HCT116 (cell line): ENCODE measurements around the gene E4F1. TPM values are rescaled to one million over a fixed set of nuclear protein-coding genes. Genes with fewer than 3 reads are reported as not detected.

ENCODE experiments used
- ATAC-seq: fragments of 200-7000 bp; cut with Tn5 transposase; 2 replicates; pipeline ENCODE4 v1.9.1; 2020; ENCODE audit warnings: mild to moderate bottlenecking, moderate library complexity
- BruUV-seq: library from RNA; stranded (reverse); fragments of 400-500 nt; replicated peaks from 2 replicates; lab custom pipeline; 2021; lab: Mats Ljungman, UMichigan
- CTCF ChIA-PET: fragments of 300-600 bp; sonication (Branson Sonifier 250); formaldehyde crosslinking; loops from one replicate; lab custom pipeline; 2021; ENCODE audit warnings: antibody characterized with exemption; lab: Charles Lee
- POLR2A ChIA-PET: fragments of 300-600, 350-600 bp; sonication (Branson Sonifier 250); formaldehyde crosslinking; loops from one replicate; lab custom pipeline; 2021; ENCODE audit warnings: antibody characterized with exemption; lab: Charles Lee
- RAD21 ChIA-PET, 2 experiments: fragments of 300-600 bp; sonication (Branson Sonifier 250); formaldehyde crosslinking; loops; one replicate each; lab custom pipeline; 2023; ENCODE audit warnings: low total read pairs in 2 of 2; ENCODE audit not compliant: uncharacterized antibody in 2 of 2, unreplicated experiment in 2 of 2, low non-redundant PET in 1 of 2; lab: Charles Lee
- DNase-seq: peaks from one replicate; pipeline ENCODE4 v3.0.0-alpha.2; 2010; ENCODE audit warnings: low read depth, low spot score
- H2AFZ ChIP-seq: fragments of 200-600 bp; shearing (Covaris generic), sonication (generic); 2 replicates; pipeline ENCODE4 v1.6.1; 2017; ENCODE audit warnings: low read depth, mixed run types, mixed read lengths, antibody characterized with exemption, low read length; ENCODE audit not compliant: poor library complexity, severe bottlenecking
- H3K27ac ChIP-seq: 2 replicates; pipeline ENCODE4 v1.5.1; 2012; ENCODE audit warnings: low read depth, low read length
- H3K27me3 ChIP-seq: fragments of 200-600 bp; sonication (generic); 2 replicates; pipeline ENCODE4 v1.6.1; 2016; ENCODE audit warnings: mixed run types, low read length, mixed read lengths; ENCODE audit not compliant: insufficient read depth
- H3K36me3 ChIP-seq, 2 experiments: fragments of 200-500 bp in 1 of 2; fragments of 200-600 bp in 1 of 2; sonication (Bioruptor generic) in 1 of 2; sonication (generic) in 1 of 2; 2 replicates each; pipeline versions ENCODE4 v1.5.1 to v1.6.1; 2014 to 2016; ENCODE audit warnings: low read length in 2 of 2, inconsistent platforms in 1 of 2, mixed read lengths in 1 of 2, mixed run types in 1 of 2; ENCODE audit not compliant: insufficient read depth in 2 of 2, control insufficient read depth in 1 of 2
- H3K4me1 ChIP-seq, 2 experiments: fragments of 200-600 bp in 1 of 2; sonication (generic) in 1 of 2; 2 replicates each; pipeline versions ENCODE4 v1.5.1 to v1.6.1; 2012 to 2017; ENCODE audit warnings: low read length in 2 of 2, inconsistent platforms in 1 of 2, mild to moderate bottlenecking in 1 of 2, mixed read lengths in 1 of 2, mixed run types in 1 of 2, moderate library complexity in 1 of 2; ENCODE audit not compliant: insufficient read depth in 2 of 2, control insufficient read depth in 1 of 2
- H3K4me2 ChIP-seq: fragments of 200-600 bp; sonication (generic); 2 replicates; pipeline ENCODE4 v1.6.1; 2017; ENCODE audit warnings: mixed run types, low read length, mixed read lengths
- H3K4me3 ChIP-seq, 2 experiments: fragments of 200-600 bp in 1 of 2; sonication (generic) in 1 of 2; replicated peaks in 1 of 2; 2 replicates each; pipeline ENCODE4 v1.5.1; 2011 to 2016; ENCODE audit warnings: low read length in 2 of 2, control low read depth in 1 of 2, low read depth in 1 of 2, mild to moderate bottlenecking in 1 of 2, mixed read lengths in 1 of 2, mixed run types in 1 of 2
- H3K79me2 ChIP-seq: fragments of 200-600 bp; sonication (generic); 2 replicates; pipeline ENCODE4 v1.6.1; 2017; ENCODE audit warnings: mild to moderate bottlenecking, mixed run types, low read length, moderate library complexity, mixed read lengths; ENCODE audit not compliant: insufficient read depth
- H3K9ac ChIP-seq: fragments of 200-600 bp; sonication (generic); 2 replicates; pipeline ENCODE4 v1.6.1; 2016; ENCODE audit warnings: low read length, mixed read lengths
- H3K9me2 ChIP-seq: fragments of 200-600 bp; sonication (generic), shearing (Covaris generic); 2 replicates; pipeline ENCODE4 v1.6.1; 2017; ENCODE audit warnings: mixed run types, mild to moderate bottlenecking, moderate library complexity; ENCODE audit not compliant: insufficient read depth
- H3K9me3 ChIP-seq, 2 experiments: fragments of 200-500 bp in 1 of 2; fragments of 200-600 bp in 1 of 2; sonication (Bioruptor generic) in 1 of 2; sonication (generic) in 1 of 2; 2 replicates each; pipeline ENCODE4 v1.6.1; 2014 to 2017; ENCODE audit warnings: low read length in 2 of 2, mixed read lengths in 2 of 2, inconsistent platforms in 1 of 2, low read depth in 1 of 2, mild to moderate bottlenecking in 1 of 2, mixed run types in 1 of 2, moderate library complexity in 1 of 2; ENCODE audit not compliant: control insufficient read depth in 1 of 2, insufficient read depth in 1 of 2
- H4K20me1 ChIP-seq: fragments of 200-600 bp; sonication (generic), shearing (Covaris generic); 2 replicates; pipeline ENCODE4 v1.6.1; 2017; ENCODE audit warnings: mixed run types, mild to moderate bottlenecking, moderate library complexity; ENCODE audit not compliant: insufficient read depth
- CBX3 ChIP-seq: IDR thresholded peaks from 2 replicates; pipeline ENCODE4 v1.6.1; 2012; ENCODE audit warnings: low read depth
- CTCF ChIP-seq, 3 experiments: fragments of 200-600 bp in 1 of 3; sonication (generic) in 1 of 3; IDR thresholded peaks in 2 of 3; conservative IDR thresholded peaks in 1 of 3; 2 replicates each; pipeline ENCODE4 v1.5.1; 2012 to 2017; ENCODE audit warnings: low read depth in 2 of 3, low read length in 2 of 3, antibody characterized with exemption in 1 of 3, borderline replicate concordance in 1 of 3, control low read depth in 1 of 3, mild to moderate bottlenecking in 1 of 3, mixed read lengths in 1 of 3, mixed run types in 1 of 3, moderate library complexity in 1 of 3; ENCODE audit not compliant: insufficient read depth in 1 of 3
- EGR1 ChIP-seq: IDR thresholded peaks from 2 replicates; pipeline ENCODE4 v1.6.1; 2012; ENCODE audit warnings: low read depth
- ELF1 ChIP-seq: IDR thresholded peaks from 2 replicates; pipeline ENCODE4 v1.6.1; 2012; ENCODE audit warnings: low read depth, borderline replicate concordance
- EZH2 ChIP-seq: fragments of 200-600 bp; sonication (generic); IDR thresholded peaks from 2 replicates; pipeline ENCODE4 v1.6.1; 2017; ENCODE audit warnings: antibody characterized with exemption, mixed run types
- EZH2phosphoT487 ChIP-seq: fragments of 200-600 bp; IDR thresholded peaks from 2 replicates; pipeline ENCODE4 v1.6.1; 2018; ENCODE audit warnings: antibody characterized with exemption, borderline replicate concordance
- FOSL1 ChIP-seq: IDR thresholded peaks from 2 replicates; pipeline ENCODE4 v1.6.1; 2012; ENCODE audit warnings: low read depth
- JUND ChIP-seq: IDR thresholded peaks from 2 replicates; pipeline ENCODE4 v1.6.1; 2012
- MAX ChIP-seq: IDR thresholded peaks from 2 replicates; pipeline ENCODE4 v1.6.1; 2012
- POLR2AphosphoS5 ChIP-seq: IDR thresholded peaks from 2 replicates; pipeline ENCODE4 v1.6.1; 2011; ENCODE audit warnings: mild to moderate bottlenecking, low read depth, low read length, moderate library complexity
- RAD21 ChIP-seq: IDR thresholded peaks from 2 replicates; pipeline ENCODE4 v1.6.1; 2012; ENCODE audit warnings: low read depth, mild to moderate bottlenecking
- REST ChIP-seq: IDR thresholded peaks from 2 replicates; pipeline ENCODE4 v1.6.1; 2012; ENCODE audit warnings: low read depth
- SIN3A ChIP-seq: IDR thresholded peaks from 2 replicates; pipeline ENCODE4 v1.6.1; 2012; ENCODE audit warnings: low read depth
- SP1 ChIP-seq: IDR thresholded peaks from 2 replicates; pipeline ENCODE4 v1.6.1; 2012; ENCODE audit warnings: low read depth
- SRF ChIP-seq: IDR thresholded peaks from 2 replicates; pipeline ENCODE4 v1.6.1; 2012; ENCODE audit warnings: low read depth
- TCF7L2 ChIP-seq: IDR thresholded peaks from 2 replicates; pipeline ENCODE4 v1.7.0; 2011; ENCODE audit warnings: borderline replicate concordance, inconsistent platforms; ENCODE audit not compliant: insufficient read depth, insufficient read length; ENCODE audit errors: extremely low read depth
- YY1 ChIP-seq: IDR thresholded peaks from 2 replicates; pipeline ENCODE4 v1.6.1; 2011; ENCODE audit warnings: low read length, low read depth, moderate library complexity, mild to moderate bottlenecking; ENCODE audit not compliant: insufficient replicate concordance; ENCODE audit errors: extremely low read depth
- ZBTB33 ChIP-seq: IDR thresholded peaks from 2 replicates; pipeline ENCODE4 v1.6.1; 2011; ENCODE audit warnings: mild to moderate bottlenecking, low read length, moderate library complexity; ENCODE audit not compliant: insufficient replicate concordance; ENCODE audit errors: extremely low read depth
- ZFX ChIP-seq: fragments of 450-650 bp; IDR thresholded peaks from 2 replicates; pipeline ENCODE4 v1.6.1; 2017
- intact Hi-C: fragments of 100-400 bp; cut with micrococcal nuclease; formaldehyde crosslinking; loops from 2 replicates; pipeline ENCODE4 v1.10.0; 2022
- total RNA-seq: library from RNA; stranded (reverse); gene quantifications from one replicate; pipeline ENCODE4 v1.2.1, GENCODE V29; 2021; ENCODE audit not compliant: unreplicated experiment

E4F1 gene
- total RNA-seq, 1 experiment from 2014 or later: 40.7 TPM

- no peak overlapping the region for H2AFZ ChIP-seq
- H3K27me3 ChIP-seq: no peaks in the 10 kb centered on the region
- H3K4me1 ChIP-seq: peaks cover 16 to 38% of the 10 kb centered on the region in 2 experiments
- H4K20me1 ChIP-seq: peaks cover 9% of the 10 kb centered on the region; the same call in 1 of the 2 replicates
- no peaks in the 10 kb centered on the region for H3K9me3 ChIP-seq
- TF ChIP-seq ZFX (no peak), SIN3A (no peak), EGR1 (no peak), CTCF (IDR thresholded peaks at IDR 0.05 in 2 of 3, conservative IDR thresholded peaks at IDR 0.05 in 1 of 3; ENCODE audit: borderline replicate concordance in 1 of 3, insufficient read depth in 1 of 3, low read depth in 2 of 3, low read length in 2 of 3) (no peak), SP1 (no peak), REST (no peak), EZH2 (no peak), ZBTB33 (no peak), ELF1 (no peak), MAX (no peak), JUND (no peak), FOSL1 (no peak), EZH2phosphoT487 (no peak), TCF7L2 (no peak), POLR2AphosphoS5 (no peak), RAD21 (no peak), CBX3 (no peak), YY1 (no peak), SRF (no peak)
- TF ChIP-seq, all 23 proteins: peak for 0
- ChIA-PET CTCF (no interaction called here), POLR2A (no interaction called here), RAD21 (no interaction called here)
- intact Hi-C loops: no loop called here
- ATAC-seq (no peak), DNase-seq (no peak)
- no TSS peak for BruUV-seq
- Histone ChIP-seq H3K27ac (no peak overlapping the region), H3K36me3 (peaks cover 4 to 33% of the 10 kb centered on the region in 2 experiments; a peak in 3 of 4 replicates), H3K4me2 (no peak overlapping the region), H3K79me2 (peaks cover 53% of the 10 kb centered on the region), H3K9ac (no peak overlapping the region), H3K9me2 (no peaks in the 10 kb centered on the region), H3K4me3 (no peak overlapping the region)
These were observed 13.4 kb upstream of the E4F1 start for GRCh38 chr16:2210009-2210332.
